SU-DHL-6 (cell line): ENCODE data around the gene LRRC47.

ENCODE experiments used
- H2AFZ ChIP-seq: fragments of 200-600 bp; sonication (generic); 2 replicates; pipeline ENCODE4 v1.6.1; 2014; ENCODE audit warnings: low read depth, mild to moderate bottlenecking, moderate library complexity, mixed read lengths, antibody characterized with exemption, low read length; ENCODE audit not compliant: severe bottlenecking
- H3F3A ChIP-seq: fragments of 200-600 bp; shearing (Covaris generic); 2 replicates; pipeline ENCODE4 v1.6.0; 2016; ENCODE audit warnings: antibody characterized with exemption, mild to moderate bottlenecking; ENCODE audit not compliant: insufficient read depth
- H3K27ac ChIP-seq: fragments of 200-600 bp; sonication (generic); 2 replicates; pipeline ENCODE4 v1.5.1; 2016; ENCODE audit warnings: low read depth, mild to moderate bottlenecking, low read length, moderate library complexity, mixed read lengths
- H3K27me3 ChIP-seq: fragments of 200-600 bp; sonication (generic), shearing (Covaris generic); 2 replicates; pipeline ENCODE4 v1.6.0; 2014; ENCODE audit warnings: mild to moderate bottlenecking, low read length
- H3K36me3 ChIP-seq: fragments of 200-600 bp; sonication (generic); 2 replicates; pipeline ENCODE4 v1.6.1; 2014; ENCODE audit warnings: mild to moderate bottlenecking, low read length, mixed read lengths
- H3K4me2 ChIP-seq: fragments of 300-600, 200-600 bp; shearing (Covaris generic), sonication (generic); 2 replicates; pipeline ENCODE4 v1.6.0; 2014; ENCODE audit warnings: low read length, low read depth, mild to moderate bottlenecking; ENCODE audit not compliant: poor library complexity, severe bottlenecking
- H3K4me3 ChIP-seq: fragments of 200-600 bp; sonication (generic); 2 replicates; pipeline ENCODE4 v1.5.1; 2014; ENCODE audit warnings: antibody characterized with exemption, low read length, mild to moderate bottlenecking, mixed read lengths; ENCODE audit not compliant: insufficient read depth, poor library complexity, severe bottlenecking
- H3K79me2 ChIP-seq: fragments of 200-600 bp; sonication (generic); 2 replicates; pipeline ENCODE4 v1.6.1; 2014; ENCODE audit warnings: mild to moderate bottlenecking, low read length, moderate library complexity; ENCODE audit not compliant: insufficient read depth
- H3K9ac ChIP-seq: fragments of 200-600 bp; sonication (generic); 2 replicates; pipeline ENCODE4 v1.7.0; 2014; ENCODE audit warnings: mild to moderate bottlenecking, low read length
- H3K9me2 ChIP-seq: fragments of 200-600 bp; sonication (generic); replicated peaks from 2 replicates; pipeline ENCODE4 v1.6.1; 2014; ENCODE audit warnings: low read length; ENCODE audit not compliant: insufficient read depth
- H3K9me3 ChIP-seq: fragments of 200-600 bp; sonication (generic); 2 replicates; pipeline ENCODE4 v1.6.1; 2014; ENCODE audit warnings: low read length, mixed read lengths; ENCODE audit not compliant: insufficient read depth
- H4K20me1 ChIP-seq: fragments of 200-600 bp; sonication (generic); 2 replicates; pipeline ENCODE4 v1.6.1; 2014; ENCODE audit warnings: low read depth, mild to moderate bottlenecking, antibody characterized with exemption, low read length, moderate library complexity, mixed read lengths
- CTCF ChIP-seq: fragments of 200-600 bp; sonication (generic); IDR thresholded peaks from one replicate; pipeline ENCODE4 v1.5.1; 2017; ENCODE audit warnings: antibody characterized with exemption, mild to moderate bottlenecking, low read length, moderate library complexity; ENCODE audit not compliant: insufficient read depth, poor library complexity, severe bottlenecking
- EZH2phosphoT487 ChIP-seq: fragments of 200-600 bp; sonication (generic), shearing (Covaris generic); conservative IDR thresholded peaks from 2 replicates; pipeline ENCODE4 v1.6.1; 2018; ENCODE audit warnings: mild to moderate bottlenecking, antibody characterized with exemption, low read length, moderate library complexity, mixed read lengths

Gene LRRC47

GRCh38 chr1:3731583-3732433, 64.5 kb downstream of the LRRC47 start:
- no peaks in the 10 kb centered on the region for H3K9me3 ChIP-seq
- no peak for TF ChIP-seq EZH2phosphoT487
- no peak for TF ChIP-seq CTCF
- no peaks in the 10 kb centered on the region for H3K79me2 ChIP-seq
- no peaks in the 10 kb centered on the region for H3K27me3 ChIP-seq
- no peaks in the 10 kb centered on the region for H4K20me1 ChIP-seq
- no peak overlapping the region for H3K4me2 ChIP-seq
- H2AFZ ChIP-seq, result no peak overlapping the region
- H3K4me3 ChIP-seq, result no peak overlapping the region
- no peak overlapping the region for H3K9ac ChIP-seq
- no peaks in the 10 kb centered on the region for H3K9me2 ChIP-seq
- no peaks in the 10 kb centered on the region for H3K36me3 ChIP-seq
- no peak overlapping the region for H3K27ac ChIP-seq
- no peaks in the 10 kb centered on the region for H3F3A ChIP-seq

- Histone ChIP-seq H3K36me3 (no peaks in the 10 kb centered on the region), H3K27me3 (no peaks in the 10 kb centered on the region), H3K9ac (no peak overlapping the region), H3K4me2 (no peak overlapping the region), H3K4me3 (no peak overlapping the region), H3K9me2 (no peaks in the 10 kb centered on the region), H3K27ac (no peak overlapping the region), H4K20me1 (no peaks in the 10 kb centered on the region), H3K9me3 (no peaks in the 10 kb centered on the region), H3F3A (no peaks in the 10 kb centered on the region), H3K79me2 (no peaks in the 10 kb centered on the region), H2AFZ (no peak overlapping the region)
- no peak for TF ChIP-seq EZH2phosphoT487
- no peak for TF ChIP-seq CTCF
Measured at GRCh38 chr1:3730543-3731247, 65.6 kb downstream of the LRRC47 start.

- Histone ChIP-seq H3K27ac (no peak overlapping the region), H3F3A (no peaks in the 10 kb centered on the region), H3K27me3 (no peaks in the 10 kb centered on the region), H3K4me3 (no peak overlapping the region), H3K9me3 (no peaks in the 10 kb centered on the region), H3K9me2 (no peaks in the 10 kb centered on the region), H2AFZ (no peak overlapping the region), H3K79me2 (no peaks in the 10 kb centered on the region), H4K20me1 (no peaks in the 10 kb centered on the region), H3K4me2 (no peak overlapping the region), H3K36me3 (no peaks in the 10 kb centered on the region), H3K9ac (no peak overlapping the region)
- TF ChIP-seq EZH2phosphoT487 (no peak), CTCF (no peak)
Measured at GRCh38 chr1:3729594-3730542, 66.4 kb downstream of the LRRC47 start.
